Measurements from ENCODE around the gene CD27. TPM values are rescaled to one million over a fixed set of nuclear protein-coding genes. Genes with fewer than 3 reads are reported as not detected.

The CD27 gene
- total and polyA plus RNA-seq, 2 donors (not counting 1 experiment from before 2014, with no cell fraction given), result 102 to 116 TPM

DNA sequence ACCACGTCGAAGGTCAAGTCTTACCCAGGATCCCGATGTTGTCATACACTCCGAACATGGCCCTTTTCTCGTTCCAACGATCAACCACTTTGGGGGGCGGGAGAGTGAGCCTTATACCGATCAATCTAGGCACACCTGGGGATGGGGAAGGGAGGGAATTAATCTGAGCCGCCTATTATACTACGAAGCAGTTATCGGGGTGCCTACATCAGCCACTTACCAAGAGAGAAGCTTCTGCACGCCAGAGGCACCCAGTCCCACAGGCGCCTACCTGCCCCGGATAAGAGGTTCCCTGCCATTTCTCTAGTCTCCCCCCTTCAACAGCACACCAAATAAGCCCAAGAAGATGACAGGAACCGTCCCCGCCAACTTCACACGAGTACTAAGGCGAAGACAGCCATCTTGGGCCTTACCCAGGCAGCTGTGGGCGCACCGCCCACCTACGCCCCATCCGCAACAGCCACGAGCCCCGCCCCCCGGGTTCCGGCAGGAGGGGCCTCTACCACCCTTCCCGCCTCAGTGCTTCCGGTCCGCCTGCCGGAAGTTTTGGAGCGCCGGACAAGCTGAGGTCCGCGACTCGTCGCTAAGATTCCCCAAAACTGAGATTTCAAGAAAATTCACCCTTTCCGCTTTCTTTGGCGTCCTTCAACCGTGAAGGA, 48.2 kb downstream of the CD27 start, which contains the start of gene MRPL51:
MRPL51 (minus strand) TSS at position 425 of the 659 bp plus-strand sequence; CDS start at position 299, 126 bp downstream.
- Histone ChIP-seq H3K9ac (ENCODE audit: low read length) (peak within 1 kb of the TSS; percentile 94), H3K4me1 (ENCODE audit: control insufficient read depth in 2 of 2, insufficient read depth in 2 of 2, low read length in 2 of 2) (peaks cover 22 to 27% of the 10 kb centered on the region in 2 donors), H3K79me2 (ENCODE audit: control insufficient read depth, insufficient read depth, low read length) (peaks cover 12% of the 10 kb centered on the region), H3K36me3 (replicated peaks in 1 of 2; ENCODE audit: control extremely low read depth in 1 of 2, control insufficient read depth in 1 of 2, extremely low read depth in 1 of 2, insufficient read depth in 2 of 2, low read length in 1 of 2) (peaks cover 2 to 25% of the 10 kb centered on the region in 2 experiments), H3K4me2 (replicated peaks; ENCODE audit: low read depth, low read length, poor library complexity, severe bottlenecking) (peak within 1 kb of the TSS; percentile 89), H2AFZ (ENCODE audit: insufficient read depth, low read depth, low read length, poor library complexity, severe bottlenecking) (peak within 1 kb of the TSS; percentile 96), H3K4me3 (ENCODE audit: control extremely low read depth in 1 of 5, extremely low read depth in 1 of 5, insufficient read depth in 1 of 5, low read depth in 2 of 5, low read length in 4 of 5) (peak within 1 kb of the TSS; percentile 68 to 100 (median 95)), H3K27ac (ENCODE audit: low read length in 2 of 2) (peak within 1 kb of the TSS; percentile 92 to 95), H4K20me1 (ENCODE audit: control insufficient read depth, insufficient read depth, low read length, poor library complexity, severe bottlenecking) (no peaks in the 10 kb centered on the region), H3K9me3 (ENCODE audit: control extremely low read depth in 1 of 3, control insufficient read depth in 2 of 3, insufficient read depth in 1 of 3, low read length in 2 of 3) (no peaks in the 10 kb centered on the region), H3K27me3 (replicated peaks in 1 of 4; ENCODE audit: control extremely low read depth in 1 of 4, control insufficient read depth in 3 of 4, insufficient read depth in 4 of 4, low read length in 3 of 4) (no peaks in the 10 kb centered on the region)
- under 1% methylated on average over 32 of the region's 39 CpGs for WGBS (ENCODE audit: insufficient coverage)
- ATAC-seq (ENCODE audit: low read depth) (peak; percentile 74), DNase-seq (peak; percentile 96)
- Mint-ChIP-seq H3K4me3 (peak within 1 kb of the TSS; percentile 98), H3K4me1 (peaks cover 31% of the 10 kb centered on the region), H3K27ac (peak within 1 kb of the TSS; percentile 95), H3K27me3 (no peaks in the 10 kb centered on the region), H3K9me3 (ENCODE audit: insufficient read depth) (no peaks in the 10 kb centered on the region)
- POLR2A ChIA-PET, result interaction anchor here (0.6 to 4.8 kb wide), 14 partner anchors 10 to 453 kb away, joined by 3 to 46 read pairs (median 4); partner anchors contain the start of genes C12orf57, CD27, CDCA3 and GAPDH
- TF ChIP-seq, protein P1, sequence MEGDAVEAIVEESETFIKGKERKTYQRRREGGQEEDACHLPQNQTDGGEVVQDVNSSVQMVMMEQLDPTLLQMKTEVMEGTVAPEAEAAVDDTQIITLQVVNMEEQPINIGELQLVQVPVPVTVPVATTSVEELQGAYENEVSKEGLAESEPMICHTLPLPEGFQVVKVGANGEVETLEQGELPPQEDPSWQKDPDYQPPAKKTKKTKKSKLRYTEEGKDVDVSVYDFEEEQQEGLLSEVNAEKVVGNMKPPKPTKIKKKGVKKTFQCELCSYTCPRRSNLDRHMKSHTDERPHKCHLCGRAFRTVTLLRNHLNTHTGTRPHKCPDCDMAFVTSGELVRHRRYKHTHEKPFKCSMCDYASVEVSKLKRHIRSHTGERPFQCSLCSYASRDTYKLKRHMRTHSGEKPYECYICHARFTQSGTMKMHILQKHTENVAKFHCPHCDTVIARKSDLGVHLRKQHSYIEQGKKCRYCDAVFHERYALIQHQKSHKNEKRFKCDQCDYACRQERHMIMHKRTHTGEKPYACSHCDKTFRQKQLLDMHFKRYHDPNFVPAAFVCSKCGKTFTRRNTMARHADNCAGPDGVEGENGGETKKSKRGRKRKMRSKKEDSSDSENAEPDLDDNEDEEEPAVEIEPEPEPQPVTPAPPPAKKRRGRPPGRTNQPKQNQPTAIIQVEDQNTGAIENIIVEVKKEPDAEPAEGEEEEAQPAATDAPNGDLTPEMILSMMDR (IDR thresholded peaks at IDR 0.05), result no peak
- no peak for TF ChIP-seq EZH2 (IDR thresholded peaks at IDR 0.05; ENCODE audit: borderline replicate concordance, insufficient read depth, low read depth, low read length, poor library complexity, severe bottlenecking)
- CTCF ChIA-PET, result interaction anchor here (0.8 to 1.7 kb wide), 13 partner anchors 23 to 69 kb away, joined by 3 to 11 read pairs (median 4); partner anchors contain the start of gene VAMP1
- intact Hi-C loops (cut with micrococcal nuclease), result loop anchor here (1.0 kb wide), 4 partner anchors 23 to 67 kb away; partner anchors contain the start of genes GAPDH, IFFO1 and VAMP1

Data from B cell (primary cell).